GM10266 (cell line): ENCODE data around the gene PTPRG.

Source experiments
- DNase-seq: peaks from one replicate; pipeline ENCODE4 v3.0.0; 2012; ENCODE audit errors: extremely low spot score
- CTCF ChIP-seq: IDR thresholded peaks from 2 replicates; pipeline ENCODE4 v1.5.1; 2012; ENCODE audit warnings: mild to moderate bottlenecking, low read depth; ENCODE audit not compliant: control insufficient read depth, insufficient read depth; ENCODE audit errors: missing control alignments

Gene PTPRG

GRCh38 chr3:62169906-62170660 lies 608.7 kb downstream of the PTPRG start:
- DNase-seq: no peak
- TF ChIP-seq CTCF: no peak

GRCh38 chr3:62171789-62172188 lies 610.4 kb downstream of the PTPRG start:
- no peak for DNase-seq
- no peak for TF ChIP-seq CTCF

- TF ChIP-seq CTCF: no peak
- no peak for DNase-seq
These were observed 610.8 kb downstream of the PTPRG start for GRCh38 chr3:62172199-62172598.

- TF ChIP-seq CTCF: no peak
- DNase-seq: no peak
These were observed 612.7 kb downstream of the PTPRG start for GRCh38 chr3:62173939-62174515.

GRCh38 chr3:62175161-62175560 lies 613.8 kb downstream of the PTPRG start:
- no peak for DNase-seq
- TF ChIP-seq CTCF: no peak

- no peak for DNase-seq
- no peak for TF ChIP-seq CTCF
These were observed 616.7 kb downstream of the PTPRG start for GRCh38 chr3:62178032-62178431.

GRCh38 chr3:62178739-62179600 lies 617.6 kb downstream of the PTPRG start:
- TF ChIP-seq CTCF: no peak
- DNase-seq: no peak
